HL-60 (cell line): Measurements from ENCODE around the gene BABAM2.

Source experiments
- CTCF ChIP-seq: IDR thresholded peaks from one replicate; pipeline ENCODE4 v1.5.1; 2011; ENCODE audit warnings: low read length, control low read depth, inconsistent platforms; ENCODE audit not compliant: insufficient read depth
- POLR2AphosphoS5 ChIP-seq: IDR thresholded peaks from 2 replicates; pipeline ENCODE4 v1.6.1; 2012; ENCODE audit warnings: low read depth
- SPI1 ChIP-seq: IDR thresholded peaks from 2 replicates; pipeline ENCODE4 v1.6.1; 2012; ENCODE audit warnings: low read depth, mild to moderate bottlenecking, borderline replicate concordance

DNA sequence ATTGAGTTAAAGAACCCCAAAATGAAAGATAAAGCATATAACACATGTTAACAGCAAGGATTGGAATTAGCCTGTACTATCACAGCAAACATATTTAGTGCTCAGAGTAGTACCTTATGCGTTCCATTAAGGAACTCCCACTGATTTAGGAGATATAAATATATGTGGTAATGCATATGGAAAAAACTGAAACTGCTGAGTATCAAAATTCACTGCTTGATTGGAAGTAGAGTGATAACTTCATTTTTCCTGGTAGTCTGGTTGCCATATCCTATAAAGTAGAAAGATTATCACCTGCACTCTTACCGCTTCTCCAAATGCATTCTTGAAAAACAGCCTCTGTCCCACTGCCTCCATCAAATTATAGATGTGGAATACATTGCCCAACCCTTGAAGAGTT lies 407.0 kb downstream of the BABAM2 start:
- TF ChIP-seq SPI1 (no peak), CTCF (no peak), POLR2AphosphoS5 (no peak)
